Activated CD8-positive, alpha-beta memory T cell treated with anti-CD3 and anti-CD28 coated beads, Interleukin-2, amount 50 U/mL, for 1 hour (primary cell): ENCODE measurements around the gene STPG1.

Experiments used
- DNase-seq: peaks from one replicate; pipeline ENCODE4 v3.0.0-alpha.2; 2020; ENCODE audit errors: extremely low read depth

STPG1 gene

GRCh38 chr1:24373044-24373443 is 40.5 kb downstream of the STPG1 start:
- DNase-seq: no peak

DNA sequence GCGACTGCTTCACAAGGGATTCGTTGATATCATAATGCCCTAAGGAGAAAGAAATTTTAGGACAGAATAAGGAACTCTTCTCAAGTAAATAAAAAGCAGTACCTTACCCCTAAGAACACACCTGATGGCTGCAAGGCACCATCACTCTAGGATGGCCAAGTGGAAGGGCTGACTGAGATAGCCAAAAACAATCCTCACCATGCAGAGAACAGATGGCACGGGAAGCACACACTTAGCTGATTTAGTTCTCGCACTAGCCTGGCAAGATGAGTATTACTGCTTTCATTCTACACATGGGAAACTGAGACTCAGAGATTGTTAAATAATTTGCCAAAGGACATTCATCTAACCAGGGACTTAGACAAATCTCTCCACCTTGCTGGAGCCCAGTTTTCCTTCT is 43.8 kb downstream of the STPG1 start:
- DNase-seq: no peak

DNA sequence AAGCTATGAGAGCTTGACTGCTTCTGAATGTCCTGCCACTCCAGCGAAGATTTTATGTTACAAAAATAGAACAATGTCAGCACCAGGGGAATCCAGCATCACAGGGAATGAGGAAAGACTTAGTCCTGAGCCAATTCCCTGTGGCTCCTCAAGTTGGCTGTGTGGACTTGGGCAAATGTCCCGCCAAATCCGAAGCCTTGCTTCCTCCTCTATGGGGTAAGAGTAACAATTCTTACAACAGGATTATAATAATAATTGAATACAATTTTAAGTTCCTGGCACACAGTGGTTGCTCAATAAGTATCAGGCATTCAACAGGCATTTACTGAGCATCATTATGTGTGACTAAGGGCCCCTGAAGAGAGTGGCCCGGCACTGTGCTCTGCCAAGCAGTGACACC is 44.4 kb downstream of the STPG1 start:
- DNase-seq: no peak

GRCh38 chr1:24366707-24367106 is 46.9 kb downstream of the STPG1 start:
- no peak for DNase-seq

DNA sequence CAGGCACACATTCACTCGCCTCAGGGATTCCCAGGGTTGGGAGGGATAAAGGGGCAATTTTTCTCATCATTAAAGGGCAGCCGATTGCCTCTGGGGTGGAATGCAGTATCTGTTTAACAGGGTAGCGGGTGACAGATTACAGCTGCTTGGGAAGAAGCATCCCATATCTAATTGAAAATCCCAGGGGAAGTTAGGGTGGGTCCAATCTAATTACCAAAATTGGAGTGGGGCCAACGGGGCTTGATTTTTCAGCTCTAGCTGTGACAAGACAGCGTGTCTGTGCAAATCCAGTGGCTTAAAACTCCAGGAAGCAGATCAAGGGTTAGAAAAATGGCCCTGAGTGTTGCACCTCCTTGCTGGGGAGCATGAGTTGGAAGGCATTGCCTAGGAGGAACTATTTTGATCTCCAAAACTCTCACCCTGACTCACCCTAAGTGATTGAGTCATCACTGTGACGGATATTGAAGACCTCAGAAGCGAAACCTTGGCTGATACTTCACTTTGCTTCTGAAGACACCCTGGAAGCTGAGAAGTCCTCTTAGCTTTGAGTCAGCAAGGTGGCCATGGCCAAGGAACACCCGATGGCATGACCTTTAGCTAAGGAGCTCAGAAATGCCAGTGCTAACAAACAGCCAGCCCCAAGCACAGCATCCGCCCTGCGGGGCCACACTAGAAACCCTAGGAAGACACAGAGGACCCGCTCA is 48.5 kb downstream of the STPG1 start:
- DNase-seq: no peak

- DNase-seq: no peak
Observed at GRCh38 chr1:24364605-24364974, 49.0 kb downstream of the STPG1 start.

GRCh38 chr1:24363994-24364393 is 49.6 kb downstream of the STPG1 start:
- no peak for DNase-seq

- no peak for DNase-seq
Observed at GRCh38 chr1:24362982-24363614, 50.5 kb downstream of the STPG1 start.

- DNase-seq: no peak
Observed at GRCh38 chr1:24362396-24362795, 51.2 kb downstream of the STPG1 start.

- DNase-seq: no peak
Observed at GRCh38 chr1:24361811-24362210, 51.8 kb downstream of the STPG1 start.

GRCh38 chr1:24360681-24361080 is 52.9 kb downstream of the STPG1 start:
- DNase-seq: no peak

- no peak for DNase-seq
Observed at GRCh38 chr1:24357038-24357437, 56.5 kb downstream of the STPG1 start.

- DNase-seq: no peak
Observed at GRCh38 chr1:24355466-24355865, 58.1 kb downstream of the STPG1 start.

GRCh38 chr1:24353292-24353891 is 60.2 kb downstream of the STPG1 start:
- DNase-seq: no peak

GRCh38 chr1:24351918-24352627 is 61.5 kb downstream of the STPG1 start:
- DNase-seq: no peak

DNA sequence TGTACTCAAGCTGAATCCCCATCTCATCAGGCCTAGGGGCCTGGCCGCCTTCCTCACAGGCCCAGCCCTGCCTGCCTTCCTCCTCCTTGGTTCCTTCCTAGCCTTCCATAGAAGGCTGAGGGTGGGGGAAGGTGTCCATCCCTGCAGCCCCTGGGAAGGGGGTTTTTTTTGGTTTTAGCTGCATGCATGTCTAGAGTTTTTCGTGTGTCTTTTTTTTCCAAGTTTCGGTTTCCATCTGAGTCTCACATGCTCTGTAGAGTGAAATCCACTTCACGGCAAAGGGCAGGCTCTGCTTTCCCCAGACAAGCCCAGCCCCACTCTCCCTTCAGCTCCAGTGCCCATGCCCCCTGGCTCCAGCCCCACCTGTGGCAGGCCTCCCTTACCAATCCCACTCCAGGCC is 62.3 kb downstream of the STPG1 start:
- DNase-seq: no peak

- DNase-seq: no peak
Observed at GRCh38 chr1:24349891-24350290, 63.7 kb downstream of the STPG1 start.

DNA sequence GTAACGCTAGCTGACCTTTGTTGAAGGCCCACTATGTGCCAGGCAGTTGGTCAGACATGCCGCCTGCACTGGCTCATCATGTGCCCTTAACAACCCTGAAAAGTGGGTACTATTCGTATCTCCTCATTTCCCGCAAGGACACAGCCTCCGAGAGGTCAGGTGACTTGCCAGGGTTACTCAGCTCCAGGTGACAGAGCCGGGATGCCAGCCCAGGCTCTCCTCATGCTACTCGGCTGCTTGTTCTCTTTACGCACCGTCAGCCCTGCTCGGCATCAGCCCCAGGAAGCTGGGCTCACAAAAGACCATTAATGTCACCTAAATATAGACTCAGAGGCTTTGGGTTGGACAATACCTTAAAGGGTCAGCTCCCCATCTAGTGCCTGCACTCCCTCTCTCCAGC is 65.4 kb downstream of the STPG1 start:
- no peak for DNase-seq

DNA sequence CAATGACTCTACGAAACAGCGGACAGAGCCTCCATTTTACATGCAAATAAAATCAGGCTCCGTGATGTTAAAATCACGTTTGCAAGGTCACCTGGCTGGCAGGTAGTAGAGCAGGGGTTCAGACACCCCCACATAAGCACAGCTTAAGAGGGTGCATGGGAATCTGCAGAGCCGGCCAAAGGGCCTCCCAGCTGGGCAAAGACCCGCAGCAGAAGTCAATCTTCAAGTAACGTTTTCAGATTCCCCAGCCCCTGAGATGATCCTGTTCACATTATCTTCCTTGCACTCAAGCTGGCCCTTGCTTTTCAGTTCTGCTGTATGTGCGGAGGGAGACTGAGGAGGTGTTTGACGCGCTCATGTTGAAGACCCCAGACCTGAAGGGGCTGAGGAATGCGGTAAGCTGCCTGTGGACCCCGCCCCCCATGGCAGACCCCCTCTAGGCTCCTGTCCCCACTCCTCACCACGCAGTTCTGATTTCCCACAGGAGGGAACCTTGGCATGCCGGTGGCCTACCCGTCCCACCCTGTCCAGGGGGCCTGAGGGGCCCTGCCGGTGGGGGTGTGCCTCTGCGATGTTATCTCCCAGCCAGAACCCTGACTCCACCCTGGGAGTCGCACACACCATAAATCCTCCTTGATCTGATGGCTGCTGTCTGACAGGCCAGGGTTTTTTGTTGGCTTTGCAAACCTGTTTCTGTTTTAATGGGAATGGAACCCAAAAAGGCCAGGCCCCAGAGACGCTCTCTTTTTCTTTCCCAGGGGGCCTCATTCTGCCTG is 66.2 kb downstream of the STPG1 start:
- no peak for DNase-seq

- DNase-seq: no peak
Observed at GRCh38 chr1:24345334-24345733, 68.2 kb downstream of the STPG1 start.

DNA sequence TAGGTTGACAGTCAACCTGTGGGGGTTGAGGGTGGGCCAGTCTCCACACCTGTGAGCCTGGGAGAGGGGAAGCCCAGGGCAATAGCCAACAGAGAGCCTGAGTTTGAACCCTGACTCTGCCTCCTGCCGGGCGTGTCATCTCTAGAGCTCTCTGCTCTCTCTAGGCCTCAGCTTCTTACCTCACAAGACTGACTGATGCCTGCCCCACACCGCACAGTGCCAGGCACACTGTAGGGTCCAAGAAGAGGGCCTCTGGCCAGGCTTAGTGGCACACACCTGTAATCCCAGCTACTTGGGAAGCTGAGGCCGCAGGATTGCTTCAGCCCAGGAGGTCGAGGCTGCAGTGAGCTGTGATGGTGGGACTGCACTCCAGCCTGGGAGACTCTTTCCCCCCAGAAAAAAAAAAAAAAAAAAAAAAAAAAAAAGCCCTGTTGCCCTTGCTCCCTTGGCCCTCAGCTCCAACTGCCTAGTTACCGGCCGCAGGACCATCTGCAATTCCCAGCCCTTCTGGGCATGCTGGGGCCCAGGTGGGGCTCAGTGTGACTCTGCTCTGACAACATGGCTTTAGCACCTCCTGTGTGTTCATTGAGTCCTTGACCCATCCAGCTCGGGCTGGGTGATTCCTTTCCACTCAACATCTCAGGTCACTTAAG is 69.4 kb downstream of the STPG1 start:
- DNase-seq: no peak
